ENCODE measurements around the gene THAP5.

THAP5 gene

DNA sequence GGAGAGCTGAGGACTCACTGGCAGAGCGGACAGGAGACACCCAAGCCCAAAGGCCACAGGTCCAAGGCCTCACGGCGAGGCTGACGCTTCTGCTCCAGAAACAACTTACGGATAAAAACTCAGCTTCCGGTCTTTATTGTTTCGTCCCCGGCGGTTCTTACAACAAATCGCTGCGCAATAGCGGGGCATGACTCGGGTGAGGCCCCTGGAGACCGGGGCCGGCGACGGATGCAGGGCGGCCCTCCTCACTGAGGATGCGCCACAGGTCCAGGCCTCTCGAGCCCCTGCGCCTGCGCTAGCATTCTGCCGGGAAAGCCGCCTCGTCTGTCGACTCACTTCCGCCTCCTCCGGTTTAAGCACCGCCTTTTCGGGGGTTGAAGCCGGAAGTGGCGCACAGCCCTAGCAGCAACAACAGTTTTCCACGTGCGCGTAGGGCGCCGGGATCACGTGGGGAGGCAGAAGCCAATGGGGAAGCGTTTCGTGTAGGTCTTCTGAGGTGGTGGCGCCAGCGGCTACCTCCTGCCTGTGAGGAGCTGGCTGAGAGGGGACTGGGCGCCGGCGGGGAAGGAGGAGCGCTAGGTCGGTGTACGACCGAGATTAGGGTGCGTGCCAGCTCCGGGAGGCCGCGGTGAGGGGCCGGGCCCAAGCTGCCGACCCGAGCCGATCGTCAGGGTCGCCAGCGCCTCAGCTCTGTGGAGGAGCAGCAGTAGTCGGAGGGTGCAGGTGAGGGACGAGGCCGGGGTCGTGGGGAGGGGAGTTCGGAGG lies at the start of gene THAP5, which contains the start of gene DNAJB9:
THAP5 (minus strand) TSS at position 326 of the 765 bp plus-strand sequence; CDS start at position 189, 137 bp downstream.
DNAJB9 (plus strand) TSS at position 494 of the 765 bp plus-strand sequence. CDS start 1,853 bp downstream, outside the sequence.
- peak; percentile 99 for DNase-seq

GRCh38 chr7:108618056-108618455 lies 48.5 kb upstream of the THAP5 start:
- no peak for DNase-seq

DNA sequence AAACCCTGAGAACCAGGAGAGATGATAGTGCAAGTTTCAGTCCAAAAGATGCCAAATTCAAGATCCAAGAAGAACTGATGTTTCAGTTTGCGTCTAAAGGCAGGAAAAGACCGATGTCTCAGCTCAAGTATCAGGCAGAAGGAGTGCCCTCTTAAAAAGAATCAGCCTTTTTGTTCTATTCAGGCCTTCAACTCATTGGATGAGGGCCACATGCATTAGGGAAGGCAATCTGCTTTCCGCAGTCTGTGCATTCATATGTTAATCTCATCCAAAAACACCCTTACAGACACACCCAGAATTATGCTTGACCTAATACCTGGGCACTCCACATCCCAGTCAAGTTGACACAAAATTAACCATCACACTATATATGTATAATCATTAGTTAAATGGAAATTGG lies 45.4 kb upstream of the THAP5 start:
- DNase-seq = no peak

DNA sequence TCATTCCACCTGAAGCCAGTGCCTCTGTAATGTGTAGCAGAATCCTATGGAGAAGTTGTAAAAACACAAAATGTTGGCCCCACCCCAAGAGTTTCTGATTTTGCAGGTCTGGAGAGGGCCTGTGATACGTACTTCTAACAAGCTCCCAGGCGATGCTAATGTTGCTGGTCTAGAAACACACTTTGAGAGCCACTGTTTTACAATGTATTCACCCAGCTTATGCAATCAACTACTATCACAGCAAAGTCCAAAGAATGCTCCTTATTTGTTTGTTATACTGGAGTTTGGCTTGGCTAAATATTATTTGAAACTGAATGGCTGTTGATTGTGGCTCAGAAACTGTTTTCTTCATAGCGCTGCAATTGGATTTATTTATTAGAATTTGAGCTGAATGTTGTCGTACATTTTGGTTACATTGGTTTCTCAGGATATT lies 44.5 kb upstream of the THAP5 start:
- no peak for DNase-seq

GRCh38 chr7:108613147-108613948 lies 43.8 kb upstream of the THAP5 start:
- peak; percentile 57 for DNase-seq

GRCh38 chr7:108611268-108611667 lies 41.8 kb upstream of the THAP5 start:
- no peak for DNase-seq

- DNase-seq = no peak
Observed at GRCh38 chr7:108609643-108610042, 40.1 kb upstream of the THAP5 start.

DNA sequence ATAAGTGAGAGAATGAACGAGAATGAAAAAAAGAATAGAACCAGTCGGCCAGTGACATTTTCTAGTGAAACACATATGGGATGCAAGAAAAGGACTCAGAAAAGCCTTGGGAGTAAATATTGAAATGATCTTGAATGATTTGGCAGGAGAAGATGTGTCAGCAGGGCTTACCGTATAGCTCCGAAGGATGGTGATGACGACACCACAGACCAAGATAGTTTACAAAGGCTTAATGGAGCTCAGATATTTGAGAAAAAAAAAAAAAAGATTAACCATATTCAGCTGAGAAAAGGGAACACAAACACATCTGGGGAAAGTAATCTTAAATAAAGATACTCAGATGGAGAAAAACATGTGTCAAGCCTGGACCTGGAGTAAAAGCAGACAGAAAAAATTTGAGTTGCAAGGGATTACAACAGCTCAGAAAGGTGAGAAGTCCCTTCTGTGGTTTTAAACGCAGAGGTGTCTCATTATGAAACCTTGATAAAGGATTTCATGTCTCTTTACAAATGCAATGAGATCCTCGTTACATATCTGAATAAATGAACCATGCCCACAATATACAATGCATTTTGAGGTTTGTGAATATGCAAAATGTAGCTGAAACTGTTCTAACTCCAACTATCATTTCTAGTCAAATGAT lies 36.2 kb upstream of the THAP5 start:
- no peak for DNase-seq

- no peak for DNase-seq
Observed at GRCh38 chr7:108604307-108605077, 35.0 kb upstream of the THAP5 start.

GRCh38 chr7:108603656-108604306 lies 34.3 kb upstream of the THAP5 start:
- DNase-seq = no peak

DNA sequence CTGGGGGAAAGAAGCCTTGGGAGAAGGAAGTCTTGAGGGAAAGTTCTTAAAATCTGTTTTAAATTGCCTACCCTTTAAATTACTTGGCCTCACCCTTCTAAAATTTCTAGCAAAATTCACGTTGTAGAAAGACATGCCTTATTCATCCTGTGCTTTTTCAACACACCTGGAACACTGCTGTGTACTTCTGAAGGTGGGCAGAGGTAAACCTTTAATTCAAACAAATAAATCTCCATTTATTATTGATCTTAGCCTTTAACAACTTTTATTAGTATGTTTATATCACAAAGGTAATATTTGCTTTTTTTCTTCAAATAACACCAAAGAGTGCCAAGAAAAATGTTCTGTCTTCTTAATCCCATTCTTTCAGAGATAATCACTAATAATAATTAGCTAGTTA lies 30.9 kb upstream of the THAP5 start:
- DNase-seq = no peak

DNA sequence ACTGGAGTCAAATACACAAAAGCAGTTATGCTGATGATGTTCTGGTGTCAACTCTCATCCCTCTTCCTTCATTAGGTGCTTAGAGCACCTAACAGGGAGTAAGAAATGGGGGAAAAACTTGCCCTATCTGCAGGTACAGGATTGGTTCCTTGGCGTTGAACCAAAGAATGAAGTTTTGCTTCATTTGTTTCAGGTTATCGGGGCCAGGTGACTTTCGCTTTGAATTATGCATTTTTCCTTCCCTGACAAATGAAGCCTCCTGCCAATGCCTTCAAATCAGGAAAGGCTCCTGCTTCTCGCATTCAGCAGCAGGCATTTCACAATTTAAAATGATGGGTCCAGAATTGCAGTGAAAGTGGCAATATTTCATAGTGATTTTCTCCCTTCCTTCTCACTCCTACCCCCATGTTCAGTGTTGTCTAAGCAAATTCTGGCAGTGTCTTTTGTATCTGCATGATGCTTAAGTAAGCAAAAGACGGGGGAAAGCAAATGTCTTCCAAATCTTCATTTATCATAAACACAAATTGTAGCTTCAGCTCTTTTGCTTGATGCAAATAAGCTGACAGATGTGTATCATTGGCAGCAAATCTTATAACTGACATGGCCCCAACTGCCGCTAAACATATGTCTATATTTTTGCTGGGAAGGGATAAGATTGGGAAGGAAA lies 29.5 kb upstream of the THAP5 start:
- DNase-seq = no peak

DNA sequence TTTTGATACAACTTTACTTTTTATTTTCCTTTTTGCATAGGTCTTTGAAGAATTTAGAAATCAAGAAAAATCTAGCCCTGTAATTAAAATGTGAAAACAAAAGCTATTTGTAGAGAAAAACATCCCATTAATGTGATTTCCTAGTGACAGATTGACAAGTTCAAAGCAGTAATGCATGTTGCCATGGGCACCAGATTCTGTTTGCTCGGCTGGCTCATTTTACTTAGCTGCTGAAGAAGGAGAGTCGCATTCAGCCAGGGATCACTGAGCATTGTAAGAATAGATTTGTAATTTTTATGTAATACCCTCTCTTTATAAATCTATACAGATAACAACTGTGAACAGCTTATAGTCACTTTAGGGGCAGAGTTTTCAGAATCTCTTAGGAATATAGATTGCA lies 28.6 kb upstream of the THAP5 start:
- DNase-seq = no peak

DNA sequence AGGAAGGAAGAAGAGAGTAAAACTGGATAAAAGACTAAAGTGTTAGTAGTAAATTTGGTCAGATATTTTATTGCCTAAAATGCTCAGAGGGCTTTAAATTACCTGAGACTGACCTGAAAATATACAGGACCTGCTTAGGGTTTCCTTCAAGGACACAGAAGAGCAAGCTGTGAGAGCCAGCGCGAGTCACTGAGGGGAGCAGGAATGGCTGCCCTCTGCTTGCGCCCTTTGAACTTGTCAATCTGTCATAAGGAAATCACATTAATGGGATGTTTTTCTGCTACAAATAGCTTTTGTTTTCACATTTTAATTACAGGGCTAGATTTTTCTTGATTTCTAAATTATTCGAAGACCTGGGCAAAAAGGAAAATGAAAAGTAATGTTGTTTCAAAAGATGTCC lies 27.1 kb upstream of the THAP5 start:
- DNase-seq = no peak

GRCh38 chr7:108592646-108593201 lies 23.2 kb upstream of the THAP5 start:
- no peak for DNase-seq

GRCh38 chr7:108590606-108591005 lies 21.1 kb upstream of the THAP5 start:
- no peak for DNase-seq

- DNase-seq = no peak
Observed at GRCh38 chr7:108589874-108590273, 20.4 kb upstream of the THAP5 start.

- no peak for DNase-seq
Observed at GRCh38 chr7:108589199-108589598, 19.7 kb upstream of the THAP5 start.

- no peak for DNase-seq
Observed at GRCh38 chr7:108586274-108586710, 16.8 kb upstream of the THAP5 start.

DNA sequence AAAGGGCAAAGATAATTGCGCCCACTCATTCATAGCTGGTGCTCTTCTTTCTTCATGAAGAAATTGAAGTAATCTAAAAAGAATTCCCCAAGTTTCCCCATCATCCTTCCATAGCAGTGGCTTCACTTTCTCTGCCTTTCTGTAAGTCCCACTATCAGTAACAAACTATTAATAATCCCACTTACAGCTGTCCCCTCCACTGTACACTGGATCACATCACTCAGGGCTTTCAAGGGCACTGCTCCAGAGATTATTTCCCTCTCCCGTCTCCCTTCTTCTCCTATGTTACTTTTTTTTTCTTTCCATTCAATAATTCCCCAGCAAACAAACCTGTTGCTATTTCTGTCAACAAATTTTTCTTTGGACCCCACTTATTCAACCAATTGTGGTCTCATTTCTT lies 16.3 kb upstream of the THAP5 start:
- DNase-seq = no peak

GRCh38 chr7:108584211-108584610 lies 14.7 kb upstream of the THAP5 start:
- DNase-seq = no peak
